NK-92 (cell line): Measurements from ENCODE around the gene RPL27.
"Not testable (repeated sequence)": the region's sequence is repeated elsewhere in the genome, so short reads cannot be mapped to it uniquely, and the experiment has no call there.

Experiments
- DNase-seq: peaks from one replicate; lab custom pipeline; 2025; ENCODE audit not compliant: unreplicated experiment; lab: John Stamatoyannopoulos, UW

Gene RPL27

DNA sequence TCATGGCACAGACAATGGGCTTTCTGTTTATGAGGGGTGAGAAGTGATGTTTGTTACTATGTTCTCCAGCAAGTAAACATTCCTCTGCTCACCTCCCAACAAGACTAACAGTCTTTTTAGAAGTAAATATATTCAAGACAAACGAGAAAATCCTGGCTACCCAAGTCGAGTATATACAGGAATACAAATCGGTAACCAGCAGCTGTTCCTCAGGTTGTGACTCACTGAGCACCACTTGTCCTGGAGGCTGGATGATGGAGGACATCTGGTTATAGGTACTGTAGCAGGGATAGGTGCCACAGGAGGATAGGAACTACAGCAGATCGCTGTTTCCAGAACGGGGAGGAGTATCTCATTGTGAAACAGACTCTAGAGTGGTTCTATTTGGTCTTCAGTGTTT is 5.3 kb upstream of the RPL27 start:
- no peak for DNase-seq

GRCh38 chr17:42993913-42994312 is 4.3 kb upstream of the RPL27 start:
- not testable (repeated sequence) for DNase-seq

DNA sequence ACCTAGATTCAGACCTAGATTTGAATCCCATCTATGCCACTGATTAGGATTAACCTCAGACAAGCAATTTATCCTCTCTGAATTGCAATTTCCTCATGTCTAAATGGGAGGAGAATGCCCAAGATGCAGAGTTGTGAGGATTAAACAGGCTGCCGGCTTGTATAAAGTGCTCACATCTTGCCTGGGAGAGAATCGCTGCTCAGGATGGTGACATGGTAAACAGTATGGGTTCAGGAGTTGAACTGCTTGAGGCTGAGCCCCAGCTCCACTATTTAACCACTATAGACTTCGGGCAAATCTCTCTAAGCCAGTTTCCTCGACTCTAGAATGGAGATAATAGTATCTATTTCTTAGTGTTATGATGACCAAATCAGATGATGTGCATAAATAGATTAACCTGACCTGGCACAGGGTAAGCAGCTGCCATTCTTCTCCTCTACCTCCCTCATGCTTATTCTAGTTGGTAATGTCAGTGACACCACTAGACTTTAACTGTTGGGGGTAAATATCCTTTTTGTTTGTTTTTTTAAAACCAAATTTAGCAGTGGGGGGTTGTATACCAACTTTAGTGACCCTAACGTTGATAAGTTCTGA is 732 bp upstream of the RPL27 start:
- no peak for DNase-seq

GRCh38 chr17:42999003-42999525 is 845 bp downstream of the RPL27 start:
- DNase-seq = no peak

DNA sequence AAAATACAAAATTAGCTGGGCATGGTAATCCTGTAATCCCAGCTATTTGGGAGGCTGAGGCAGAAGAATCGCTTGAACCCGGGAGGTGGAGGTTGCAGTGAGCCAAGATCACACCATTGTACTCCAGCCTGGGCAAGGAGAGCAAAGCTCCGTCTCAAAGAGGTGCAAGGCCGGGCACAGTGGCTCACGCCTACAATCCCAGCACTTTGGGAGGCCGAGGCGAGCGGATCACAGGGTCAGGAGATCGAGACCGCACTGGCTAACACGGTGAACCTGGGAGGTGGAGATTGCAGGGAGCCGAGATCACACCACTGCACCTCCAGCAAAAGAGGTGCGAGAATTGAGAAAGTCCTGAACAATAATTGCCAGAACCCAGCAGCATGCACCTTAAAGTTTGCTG is 2.7 kb downstream of the RPL27 start:
- not testable (repeated sequence) for DNase-seq

- DNase-seq = no peak
Measured at GRCh38 chr17:43003542-43004172, 5.4 kb downstream of the RPL27 start.

GRCh38 chr17:43006639-43007551 is 8.7 kb downstream of the RPL27 start, which contains the start of gene IFI35:
TSS of gene IFI35 (plus strand) at chr17:43006784. CDS start at chr17:43006948, 164 bp downstream.
- no peak for DNase-seq

- DNase-seq = no peak
Measured at GRCh38 chr17:43010667-43011308, 12.6 kb downstream of the RPL27 start.

GRCh38 chr17:43011728-43012472 is 13.7 kb downstream of the RPL27 start:
- no peak for DNase-seq

DNA sequence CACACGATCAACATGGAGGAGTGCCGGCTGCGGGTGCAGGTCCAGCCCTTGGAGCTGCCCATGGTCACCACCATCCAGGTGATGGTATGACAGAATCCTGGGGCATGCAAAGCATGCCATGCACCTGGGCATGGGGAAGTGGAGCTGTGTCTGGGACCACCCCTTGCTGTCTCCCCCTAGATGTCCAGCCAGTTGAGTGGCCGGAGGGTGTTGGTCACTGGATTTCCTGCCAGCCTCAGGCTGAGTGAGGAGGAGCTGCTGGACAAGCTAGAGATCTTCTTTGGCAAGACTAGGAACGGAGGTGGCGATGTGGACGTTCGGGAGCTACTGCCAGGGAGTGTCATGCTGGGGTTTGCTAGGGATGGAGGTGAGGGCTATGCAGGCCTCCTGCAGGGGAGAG is 15.1 kb downstream of the RPL27 start:
- no peak for DNase-seq

- DNase-seq = no peak
Measured at GRCh38 chr17:43014020-43014648, 15.9 kb downstream of the RPL27 start.

GRCh38 chr17:43014649-43015542 is 16.7 kb downstream of the RPL27 start:
- no peak for DNase-seq

DNA sequence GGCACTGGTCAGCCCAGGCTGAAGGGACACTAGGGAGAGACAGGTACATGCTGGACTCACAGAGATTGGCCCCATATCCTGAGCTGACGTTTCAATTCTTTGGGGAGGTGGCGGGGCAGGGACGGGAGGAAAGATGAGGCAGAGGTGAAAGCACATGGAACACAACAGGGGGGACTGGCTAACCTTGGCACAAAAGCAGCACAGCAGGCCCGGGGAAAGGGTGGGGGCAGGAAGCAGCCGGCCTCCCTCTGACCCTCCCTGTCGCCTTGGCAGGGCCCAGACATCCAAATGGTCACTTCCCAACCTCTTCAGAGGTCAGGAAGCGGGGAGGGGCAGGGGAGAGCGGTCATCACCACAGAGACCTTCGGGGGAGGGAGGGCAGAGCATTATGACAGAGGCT is 17.4 kb downstream of the RPL27 start:
- DNase-seq = no peak

- no peak for DNase-seq
Measured at GRCh38 chr17:43016216-43016615, 18.0 kb downstream of the RPL27 start.

DNA sequence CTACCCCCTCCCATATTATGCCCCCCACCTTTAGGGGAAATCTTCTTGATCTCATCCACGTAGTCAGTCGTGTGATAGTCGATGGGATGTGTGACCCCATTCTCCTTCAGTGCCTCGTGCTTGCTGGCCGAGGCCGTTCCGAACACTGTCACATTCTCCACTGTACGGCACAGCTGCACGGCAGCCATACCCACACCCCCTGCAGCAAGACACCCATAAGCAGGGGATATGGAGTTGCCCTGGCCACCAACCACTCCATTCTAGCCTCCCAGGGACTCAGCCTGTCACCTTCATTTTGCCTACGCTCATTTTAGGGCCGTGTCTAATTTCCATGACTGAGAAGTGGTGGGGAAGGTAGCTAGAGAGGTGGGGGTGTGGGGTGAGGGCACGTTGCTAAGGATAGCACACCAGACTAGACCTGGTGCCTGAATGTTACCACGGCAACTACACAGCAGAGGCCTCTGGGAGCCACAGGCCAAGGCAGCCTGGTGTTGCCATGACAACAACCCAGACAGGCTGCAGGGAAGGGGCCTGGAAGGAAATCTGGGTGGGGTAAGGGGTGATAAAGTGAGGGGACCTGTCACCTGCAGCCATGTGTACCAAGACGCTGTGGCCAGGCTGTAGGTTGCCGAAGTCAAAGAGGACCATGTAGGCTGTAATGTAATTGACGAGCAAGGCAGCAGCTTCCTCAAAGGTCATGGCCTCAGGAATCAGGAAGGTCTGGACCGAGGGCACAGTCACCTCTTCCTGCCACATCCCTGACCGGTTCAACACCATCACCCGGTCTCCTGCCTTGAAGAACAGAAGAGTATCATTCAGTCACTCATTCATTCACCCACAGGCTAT is 20.0 kb downstream of the RPL27 start:
- no peak for DNase-seq

- DNase-seq = no peak
Measured at GRCh38 chr17:43018932-43019331, 20.7 kb downstream of the RPL27 start.

DNA sequence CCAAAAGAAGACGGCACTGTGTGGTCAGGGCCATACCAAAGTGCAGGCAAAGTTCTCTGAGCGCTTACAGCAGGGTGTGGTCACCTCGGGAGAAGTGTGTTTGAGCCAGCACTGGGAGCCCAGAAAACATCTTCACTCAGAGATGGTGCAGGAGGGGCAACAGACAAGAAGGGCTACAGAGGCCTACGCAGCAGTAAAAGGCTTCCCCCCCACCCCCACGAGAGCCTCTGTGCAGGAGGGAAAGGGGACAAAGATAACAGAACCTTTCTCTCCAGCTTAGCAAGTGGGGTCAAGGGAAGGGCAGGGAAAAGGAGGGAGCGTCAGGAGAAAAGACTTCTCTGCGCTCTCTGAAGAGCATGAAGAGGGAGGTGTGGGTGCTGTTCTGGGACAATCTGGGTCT is 21.2 kb downstream of the RPL27 start:
- DNase-seq = no peak

DNA sequence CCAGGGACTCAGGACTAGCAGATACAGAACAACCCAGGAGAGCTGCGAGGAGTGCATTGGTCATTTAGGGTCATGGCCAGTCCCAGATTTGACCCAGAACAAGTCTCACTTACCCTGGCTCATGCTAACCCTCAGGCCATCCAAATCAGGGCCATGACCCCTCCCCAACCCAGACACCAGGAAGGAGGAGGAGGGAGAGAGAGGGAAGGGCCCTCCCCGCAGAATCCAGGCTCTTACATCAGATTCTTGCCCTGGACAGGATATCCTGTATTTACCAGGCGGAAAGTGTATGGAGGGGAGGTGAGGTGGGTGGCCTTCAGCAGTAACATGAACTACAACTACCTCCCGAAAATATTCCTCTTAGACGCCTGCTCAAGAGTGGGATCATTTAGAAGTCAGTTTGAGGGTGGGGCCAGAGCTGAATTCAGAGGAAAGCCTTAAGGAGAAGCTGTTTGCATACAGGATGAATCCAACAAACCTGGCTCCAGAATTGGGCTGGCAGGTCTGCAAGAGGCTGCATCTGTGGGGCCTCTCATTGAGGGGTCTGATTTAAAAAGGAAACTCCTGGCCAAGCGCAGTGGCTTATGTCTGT is 21.9 kb downstream of the RPL27 start:
- DNase-seq = no peak
